HEK293T (cell line): Measurements from ENCODE around the gene S100A16.

Experiments used
- CTBP1 ChIP-seq: fragments of 450-650 bp; IDR thresholded peaks from 2 replicates; pipeline ENCODE4 v1.6.1; 2016; ENCODE audit warnings: borderline replicate concordance
- ELF4 ChIP-seq: fragments of 450-650 bp; IDR thresholded peaks from 2 replicates; pipeline ENCODE4 v1.6.1; 2017; ENCODE audit warnings: antibody characterized with exemption
- FOXM1 ChIP-seq: fragments of 450-650 bp; IDR thresholded peaks from 2 replicates; pipeline ENCODE4 v1.6.1; 2017; ENCODE audit warnings: mild to moderate bottlenecking, borderline replicate concordance
- LEF1 ChIP-seq: fragments of 450-650 bp; IDR thresholded peaks from 2 replicates; pipeline ENCODE4 v1.6.1; 2017; ENCODE audit warnings: mild to moderate bottlenecking, borderline replicate concordance
- NFRKB ChIP-seq: fragments of 450-650 bp; IDR thresholded peaks from 2 replicates; pipeline ENCODE4 v1.6.1; 2016; ENCODE audit warnings: mild to moderate bottlenecking, moderate library complexity
- PKNOX1 ChIP-seq: fragments of 450-650 bp; IDR thresholded peaks from 2 replicates; pipeline ENCODE4 v1.6.1; 2016
- SP1 ChIP-seq: fragments of 450-650 bp; IDR thresholded peaks from 2 replicates; pipeline ENCODE4 v1.6.1; 2017
- TARDBP ChIP-seq: fragments of 450-650 bp; IDR thresholded peaks from 2 replicates; pipeline ENCODE4 v1.6.1; 2016

- no peak for TF ChIP-seq NFRKB
- TF ChIP-seq LEF1 = no peak
- no peak for TF ChIP-seq CTBP1
- TF ChIP-seq ELF4 = no peak
- no peak for TF ChIP-seq TARDBP
- TF ChIP-seq SP1 = no peak
- TF ChIP-seq FOXM1 = no peak
- TF ChIP-seq PKNOX1 = no peak
These were observed 38.8 kb upstream of the S100A16 start for GRCh38 chr1:153651771-153652170.
